ENCODE data around the gene MED12L. TPM values are rescaled to one million over a fixed set of nuclear protein-coding genes. Genes with fewer than 3 reads are reported as not detected.

Gene MED12L
- polyA plus RNA-seq, 1 of the 3 experiments (the other 2 are of a cell fraction): 0.03 TPM

DNA sequence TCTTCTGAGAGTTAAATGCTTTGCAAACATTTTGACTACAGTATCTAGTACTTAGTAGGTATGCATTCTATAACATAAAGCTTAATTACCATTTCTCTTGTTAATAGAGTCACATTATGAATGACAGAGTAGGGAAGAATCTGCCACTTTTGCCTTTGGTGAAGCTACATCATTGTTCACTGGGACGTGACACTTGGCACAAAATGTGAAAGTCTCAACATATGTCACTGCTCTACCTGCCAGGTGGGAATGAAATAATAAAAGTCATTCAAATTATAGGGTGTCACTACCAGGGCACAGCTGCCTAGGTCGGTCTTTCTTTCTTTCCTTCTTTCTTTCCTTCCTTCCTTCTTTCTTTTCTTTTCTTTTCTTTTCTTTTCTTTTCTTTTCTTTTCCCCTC is 213.5 kb downstream of the MED12L start (continued):
- TF ChIP-seq EZH2phosphoT487 (IDR thresholded peaks at IDR 0.05; ENCODE audit: borderline replicate concordance, low read depth) (no peak), CHD2 (IDR thresholded peaks at IDR 0.05; ENCODE audit: low read length, partially characterized antibody) (no peak)

GRCh38 chr3:151300539-151300938 is 215.1 kb downstream of the MED12L start:
- Histone ChIP-seq H3K9ac (no peak overlapping the region), H3K9me2 (no peaks in the 10 kb centered on the region), H3K27me3 (ENCODE audit: insufficient read depth) (peaks cover 4% of the 10 kb centered on the region; the same call in 1 of the 2 replicates), H3F3A (replicated peaks; ENCODE audit: insufficient read depth) (peaks cover 13% of the 10 kb centered on the region), H2AFZ (ENCODE audit: low read depth) (no peak overlapping the region), H3K4me2 (no peak overlapping the region), H3K27ac (ENCODE audit: low read depth in 2 of 2, low read length in 1 of 2) (no peak overlapping the region), H3K9me3 (no peaks in the 10 kb centered on the region), H4K20me1 (ENCODE audit: insufficient read depth) (no peaks in the 10 kb centered on the region), H3K4me1 (ENCODE audit: control insufficient read depth in 1 of 2, insufficient read depth in 2 of 2, low read depth in 1 of 2, low read length in 1 of 2) (peaks cover 0 to 1% of the 10 kb centered on the region in 2 experiments; a peak in 2 of 4 replicates), H3K36me3 (replicated peaks in 1 of 2; ENCODE audit: control insufficient read depth in 1 of 2, insufficient read depth in 2 of 2, low read length in 1 of 2) (no peaks in the 10 kb centered on the region), H3K4me3 (ENCODE audit: low read depth in 2 of 2, low read length in 1 of 2) (no peak overlapping the region), H3K79me2 (ENCODE audit: insufficient read depth) (no peaks in the 10 kb centered on the region)
- 60% methylated on average over 1 of the region's 1 CpG for WGBS (ENCODE audit: low lambda C conversion rate)
- no peak for TF ChIP-seq JUND (IDR thresholded peaks at IDR 0.05)
- TF ChIP-seq, protein P1, sequence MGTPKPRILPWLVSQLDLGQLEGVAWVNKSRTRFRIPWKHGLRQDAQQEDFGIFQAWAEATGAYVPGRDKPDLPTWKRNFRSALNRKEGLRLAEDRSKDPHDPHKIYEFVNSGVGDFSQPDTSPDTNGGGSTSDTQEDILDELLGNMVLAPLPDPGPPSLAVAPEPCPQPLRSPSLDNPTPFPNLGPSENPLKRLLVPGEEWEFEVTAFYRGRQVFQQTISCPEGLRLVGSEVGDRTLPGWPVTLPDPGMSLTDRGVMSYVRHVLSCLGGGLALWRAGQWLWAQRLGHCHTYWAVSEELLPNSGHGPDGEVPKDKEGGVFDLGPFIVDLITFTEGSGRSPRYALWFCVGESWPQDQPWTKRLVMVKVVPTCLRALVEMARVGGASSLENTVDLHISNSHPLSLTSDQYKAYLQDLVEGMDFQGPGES (IDR thresholded peaks at IDR 0.05; ENCODE audit: low read depth, low read length): no peak
- TF ChIP-seq ZBTB33 (IDR thresholded peaks at IDR 0.05; ENCODE audit: borderline replicate concordance, low read depth): no peak
- no peak for TF ChIP-seq MAX (IDR thresholded peaks at IDR 0.05; ENCODE audit: low read depth)
- TF ChIP-seq FOXM1 (IDR thresholded peaks at IDR 0.05; ENCODE audit: low read depth): no peak
- no peak for TF ChIP-seq GABPA (IDR thresholded peaks at IDR 0.05; ENCODE audit: low read depth)
- no peak for TF ChIP-seq RFX5 (IDR thresholded peaks at IDR 0.05; ENCODE audit: low read length)
- TF ChIP-seq, protein P2, sequence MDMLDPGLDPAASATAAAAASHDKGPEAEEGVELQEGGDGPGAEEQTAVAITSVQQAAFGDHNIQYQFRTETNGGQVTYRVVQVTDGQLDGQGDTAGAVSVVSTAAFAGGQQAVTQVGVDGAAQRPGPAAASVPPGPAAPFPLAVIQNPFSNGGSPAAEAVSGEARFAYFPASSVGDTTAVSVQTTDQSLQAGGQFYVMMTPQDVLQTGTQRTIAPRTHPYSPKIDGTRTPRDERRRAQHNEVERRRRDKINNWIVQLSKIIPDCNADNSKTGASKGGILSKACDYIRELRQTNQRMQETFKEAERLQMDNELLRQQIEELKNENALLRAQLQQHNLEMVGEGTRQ (IDR thresholded peaks at IDR 0.05; ENCODE audit: borderline replicate concordance, low read depth, low read length): no peak
- TF ChIP-seq SMC3 (IDR thresholded peaks at IDR 0.05; ENCODE audit: low read depth, low read length): no peak
- TF ChIP-seq, protein P3, sequence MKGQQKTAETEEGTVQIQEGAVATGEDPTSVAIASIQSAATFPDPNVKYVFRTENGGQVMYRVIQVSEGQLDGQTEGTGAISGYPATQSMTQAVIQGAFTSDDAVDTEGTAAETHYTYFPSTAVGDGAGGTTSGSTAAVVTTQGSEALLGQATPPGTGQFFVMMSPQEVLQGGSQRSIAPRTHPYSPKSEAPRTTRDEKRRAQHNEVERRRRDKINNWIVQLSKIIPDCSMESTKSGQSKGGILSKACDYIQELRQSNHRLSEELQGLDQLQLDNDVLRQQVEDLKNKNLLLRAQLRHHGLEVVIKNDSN (IDR thresholded peaks at IDR 0.05; ENCODE audit: borderline replicate concordance, low read depth): no peak
- TF ChIP-seq SIN3A (IDR thresholded peaks at IDR 0.05; ENCODE audit: borderline replicate concordance, low read depth, low read length): no peak
- TF ChIP-seq, protein P4, sequence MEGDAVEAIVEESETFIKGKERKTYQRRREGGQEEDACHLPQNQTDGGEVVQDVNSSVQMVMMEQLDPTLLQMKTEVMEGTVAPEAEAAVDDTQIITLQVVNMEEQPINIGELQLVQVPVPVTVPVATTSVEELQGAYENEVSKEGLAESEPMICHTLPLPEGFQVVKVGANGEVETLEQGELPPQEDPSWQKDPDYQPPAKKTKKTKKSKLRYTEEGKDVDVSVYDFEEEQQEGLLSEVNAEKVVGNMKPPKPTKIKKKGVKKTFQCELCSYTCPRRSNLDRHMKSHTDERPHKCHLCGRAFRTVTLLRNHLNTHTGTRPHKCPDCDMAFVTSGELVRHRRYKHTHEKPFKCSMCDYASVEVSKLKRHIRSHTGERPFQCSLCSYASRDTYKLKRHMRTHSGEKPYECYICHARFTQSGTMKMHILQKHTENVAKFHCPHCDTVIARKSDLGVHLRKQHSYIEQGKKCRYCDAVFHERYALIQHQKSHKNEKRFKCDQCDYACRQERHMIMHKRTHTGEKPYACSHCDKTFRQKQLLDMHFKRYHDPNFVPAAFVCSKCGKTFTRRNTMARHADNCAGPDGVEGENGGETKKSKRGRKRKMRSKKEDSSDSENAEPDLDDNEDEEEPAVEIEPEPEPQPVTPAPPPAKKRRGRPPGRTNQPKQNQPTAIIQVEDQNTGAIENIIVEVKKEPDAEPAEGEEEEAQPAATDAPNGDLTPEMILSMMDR (IDR thresholded peaks at IDR 0.05): no peak
- TF ChIP-seq POLR2AphosphoS5 (IDR thresholded peaks at IDR 0.05; ENCODE audit: low read depth, low read length): no peak
- no peak for TF ChIP-seq GATA2 (CRISPR knock-in tag; IDR thresholded peaks at IDR 0.05)
- TF ChIP-seq YY1 (IDR thresholded peaks at IDR 0.05; ENCODE audit: low read depth): no peak
- no peak for DNase-seq
- ChIA-PET POLR2A (no interaction called here), CTCF (interaction anchor here (0.8 to 1.9 kb wide), 5 partner anchors 18 to 72 kb away, joined by 3 to 4 read pairs (median 4); no protein-coding TSS in a partner anchor)

All from SK-N-SH (cell line).